ENCODE results near the gene IL1RAPL1. TPM values are rescaled to one million over a fixed set of nuclear protein-coding genes. Genes with fewer than 3 reads are reported as not detected.

IL1RAPL1 gene
- total and polyA plus RNA-seq, 9 of the 15 experiments (the other 6 are each of a cell fraction or from before 2014, with no cell fraction given) = 0.04 to 0.07 (median 0.04) TPM; not detected in 6

DNA sequence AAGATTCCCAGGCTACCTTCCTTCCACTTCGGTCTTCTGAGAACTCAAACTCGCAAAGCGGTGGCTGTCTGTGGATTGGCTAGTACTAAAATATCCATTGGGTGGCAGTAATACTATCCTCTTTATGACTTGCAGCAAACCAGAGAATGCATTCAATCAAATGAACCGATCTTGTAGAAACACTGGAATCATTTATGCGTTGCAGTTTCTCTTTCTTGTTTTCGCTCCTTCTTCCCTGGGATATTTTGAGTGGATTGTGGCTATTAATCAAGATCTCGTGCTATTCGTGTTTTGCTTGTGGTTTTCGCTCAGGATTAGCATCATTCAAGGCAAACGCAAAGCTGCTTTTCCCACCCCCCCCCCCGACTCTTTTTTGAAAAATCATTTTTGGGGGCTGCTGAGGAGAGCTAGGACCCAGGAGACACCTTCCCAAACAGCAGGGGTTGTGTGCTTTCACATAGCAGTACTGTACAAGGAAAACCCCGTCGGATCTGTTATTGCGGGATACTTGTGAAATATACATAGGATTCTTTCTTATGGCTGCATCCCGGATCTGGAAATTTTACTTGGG is at the start of gene IL1RAPL1 (continued):
- TF ChIP-seq, protein P1, sequence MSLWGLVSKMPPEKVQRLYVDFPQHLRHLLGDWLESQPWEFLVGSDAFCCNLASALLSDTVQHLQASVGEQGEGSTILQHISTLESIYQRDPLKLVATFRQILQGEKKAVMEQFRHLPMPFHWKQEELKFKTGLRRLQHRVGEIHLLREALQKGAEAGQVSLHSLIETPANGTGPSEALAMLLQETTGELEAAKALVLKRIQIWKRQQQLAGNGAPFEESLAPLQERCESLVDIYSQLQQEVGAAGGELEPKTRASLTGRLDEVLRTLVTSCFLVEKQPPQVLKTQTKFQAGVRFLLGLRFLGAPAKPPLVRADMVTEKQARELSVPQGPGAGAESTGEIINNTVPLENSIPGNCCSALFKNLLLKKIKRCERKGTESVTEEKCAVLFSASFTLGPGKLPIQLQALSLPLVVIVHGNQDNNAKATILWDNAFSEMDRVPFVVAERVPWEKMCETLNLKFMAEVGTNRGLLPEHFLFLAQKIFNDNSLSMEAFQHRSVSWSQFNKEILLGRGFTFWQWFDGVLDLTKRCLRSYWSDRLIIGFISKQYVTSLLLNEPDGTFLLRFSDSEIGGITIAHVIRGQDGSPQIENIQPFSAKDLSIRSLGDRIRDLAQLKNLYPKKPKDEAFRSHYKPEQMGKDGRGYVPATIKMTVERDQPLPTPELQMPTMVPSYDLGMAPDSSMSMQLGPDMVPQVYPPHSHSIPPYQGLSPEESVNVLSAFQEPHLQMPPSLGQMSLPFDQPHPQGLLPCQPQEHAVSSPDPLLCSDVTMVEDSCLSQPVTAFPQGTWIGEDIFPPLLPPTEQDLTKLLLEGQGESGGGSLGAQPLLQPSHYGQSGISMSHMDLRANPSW (CRISPR knock-in tag; IDR thresholded peaks at IDR 0.05) = no peak
- TF ChIP-seq ZKSCAN1 (IDR thresholded peaks at IDR 0.05; ENCODE audit: low read depth, low read length) (no peak), FOXM1 (IDR thresholded peaks at IDR 0.05; ENCODE audit: low read depth) (no peak), FOXM1 (CRISPR knock-in tag; IDR thresholded peaks at IDR 0.05; ENCODE audit: low read depth) (no peak), DACH1 (IDR thresholded peaks at IDR 0.05; ENCODE audit: partially characterized antibody) (no peak), ZNF347 (CRISPR knock-in tag; IDR thresholded peaks at IDR 0.05; ENCODE audit: low read depth) (no peak)

DNA sequence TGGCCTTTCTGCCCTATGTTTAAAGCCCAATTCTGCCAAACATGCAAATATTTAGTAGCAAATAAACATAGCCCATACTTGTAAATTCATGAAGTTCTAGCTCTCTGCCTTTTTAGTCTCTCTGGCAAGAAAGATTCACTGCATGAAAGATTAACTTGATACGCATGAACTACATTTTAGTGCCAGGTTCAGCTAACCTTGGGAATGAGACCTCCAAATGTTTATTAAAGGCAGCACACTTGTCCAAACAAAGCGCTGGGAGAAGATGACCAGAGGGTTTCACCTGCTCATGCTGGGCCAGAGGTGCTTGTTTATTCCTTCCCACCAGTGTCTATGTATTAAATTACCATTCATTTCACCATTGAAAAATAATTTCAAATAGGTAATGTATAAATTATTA is 44.5 kb upstream of the IL1RAPL1 start:
- no peak overlapping the region for H3K9ac ChIP-seq (ENCODE audit: insufficient read depth in 1 of 2, low read depth in 2 of 2, low read length in 2 of 2)
- H3K27me3 ChIP-seq (ENCODE audit: control insufficient read depth in 2 of 2, insufficient read depth in 2 of 2, low read length in 2 of 2) = no peaks in the 10 kb centered on the region
- intact Hi-C loops (cut with micrococcal nuclease) = loop anchor here (2.0 kb wide), 1 partner anchor 50 kb away; no protein-coding TSS in a partner anchor
- no peak overlapping the region for H3K27ac ChIP-seq (ENCODE audit: extremely low read depth, low read depth, low read length)
- H4K20me1 ChIP-seq (replicated peaks; ENCODE audit: control insufficient read depth, insufficient read depth, low read length) = no peaks in the 10 kb centered on the region
- no peaks in the 10 kb centered on the region for H3K4me1 ChIP-seq (replicated peaks in 1 of 2; ENCODE audit: control insufficient read depth in 2 of 2, insufficient read depth in 2 of 2, low read length in 2 of 2)
- no peaks in the 10 kb centered on the region for H3K79me2 ChIP-seq (ENCODE audit: control insufficient read depth, insufficient read depth, low read length)
- H2AFZ ChIP-seq (ENCODE audit: low read depth, low read length) = no peak overlapping the region
- no peak for ATAC-seq
- H3K9me3 ChIP-seq (replicated peaks; ENCODE audit: control insufficient read depth, insufficient read depth, low read depth, low read length) = no peaks in the 10 kb centered on the region
- DNase-seq (ENCODE audit: extremely low read depth in 1 of 4, low spot score in 3 of 4) = no peak
- ChIA-PET POLR2A (no interaction called here), CTCF (ENCODE audit: low intra/inter-chr PET ratio) (no interaction called here)
- no peak for FAIRE-seq
- WGBS (ENCODE audit: insufficient coverage, low coverage, missing lambda C conversion rate) = 0% methylated on average over 2 of the region's 2 CpGs
- no peaks in the 10 kb centered on the region for H3K9me1 ChIP-seq (ENCODE audit: control insufficient read depth, insufficient read depth, low read length)
- in situ Hi-C loops (cut with MboI) = no loop called here
- no peaks in the 10 kb centered on the region for H3K36me3 ChIP-seq (ENCODE audit: control insufficient read depth, insufficient read depth, low read length)
- H3K4me3 ChIP-seq = no peak overlapping the region
- H3K4me2 ChIP-seq (ENCODE audit: insufficient read depth, low read length) = no peak overlapping the region
- BruUV-seq (replicated peaks) = no TSS peak
- no peak for TF ChIP-seq SMARCA4 (IDR thresholded peaks at IDR 0.05)
- TF ChIP-seq HDAC2 (IDR thresholded peaks at IDR 0.05) = no peak
- TF ChIP-seq, protein P2, sequence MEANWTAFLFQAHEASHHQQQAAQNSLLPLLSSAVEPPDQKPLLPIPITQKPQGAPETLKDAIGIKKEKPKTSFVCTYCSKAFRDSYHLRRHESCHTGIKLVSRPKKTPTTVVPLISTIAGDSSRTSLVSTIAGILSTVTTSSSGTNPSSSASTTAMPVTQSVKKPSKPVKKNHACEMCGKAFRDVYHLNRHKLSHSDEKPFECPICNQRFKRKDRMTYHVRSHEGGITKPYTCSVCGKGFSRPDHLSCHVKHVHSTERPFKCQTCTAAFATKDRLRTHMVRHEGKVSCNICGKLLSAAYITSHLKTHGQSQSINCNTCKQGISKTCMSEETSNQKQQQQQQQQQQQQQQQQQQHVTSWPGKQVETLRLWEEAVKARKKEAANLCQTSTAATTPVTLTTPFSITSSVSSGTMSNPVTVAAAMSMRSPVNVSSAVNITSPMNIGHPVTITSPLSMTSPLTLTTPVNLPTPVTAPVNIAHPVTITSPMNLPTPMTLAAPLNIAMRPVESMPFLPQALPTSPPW (CRISPR knock-in tag; IDR thresholded peaks at IDR 0.05) = no peak
- TF ChIP-seq CCAR2 (IDR thresholded peaks at IDR 0.05; ENCODE audit: low read depth, low read length) = no peak
- TF ChIP-seq CREBBP (IDR thresholded peaks at IDR 0.05; ENCODE audit: low read depth, low read length) = no peak
- no peak for TF ChIP-seq XRCC3 (IDR thresholded peaks at IDR 0.05)
- no peak for TF ChIP-seq JUND (IDR thresholded peaks at IDR 0.05; ENCODE audit: borderline replicate concordance, low read depth, low read length)
- TF ChIP-seq JUND (tag; IDR thresholded peaks at IDR 0.05; ENCODE audit: borderline replicate concordance, low read depth, low read length) = no peak
- TF ChIP-seq, protein P3, sequence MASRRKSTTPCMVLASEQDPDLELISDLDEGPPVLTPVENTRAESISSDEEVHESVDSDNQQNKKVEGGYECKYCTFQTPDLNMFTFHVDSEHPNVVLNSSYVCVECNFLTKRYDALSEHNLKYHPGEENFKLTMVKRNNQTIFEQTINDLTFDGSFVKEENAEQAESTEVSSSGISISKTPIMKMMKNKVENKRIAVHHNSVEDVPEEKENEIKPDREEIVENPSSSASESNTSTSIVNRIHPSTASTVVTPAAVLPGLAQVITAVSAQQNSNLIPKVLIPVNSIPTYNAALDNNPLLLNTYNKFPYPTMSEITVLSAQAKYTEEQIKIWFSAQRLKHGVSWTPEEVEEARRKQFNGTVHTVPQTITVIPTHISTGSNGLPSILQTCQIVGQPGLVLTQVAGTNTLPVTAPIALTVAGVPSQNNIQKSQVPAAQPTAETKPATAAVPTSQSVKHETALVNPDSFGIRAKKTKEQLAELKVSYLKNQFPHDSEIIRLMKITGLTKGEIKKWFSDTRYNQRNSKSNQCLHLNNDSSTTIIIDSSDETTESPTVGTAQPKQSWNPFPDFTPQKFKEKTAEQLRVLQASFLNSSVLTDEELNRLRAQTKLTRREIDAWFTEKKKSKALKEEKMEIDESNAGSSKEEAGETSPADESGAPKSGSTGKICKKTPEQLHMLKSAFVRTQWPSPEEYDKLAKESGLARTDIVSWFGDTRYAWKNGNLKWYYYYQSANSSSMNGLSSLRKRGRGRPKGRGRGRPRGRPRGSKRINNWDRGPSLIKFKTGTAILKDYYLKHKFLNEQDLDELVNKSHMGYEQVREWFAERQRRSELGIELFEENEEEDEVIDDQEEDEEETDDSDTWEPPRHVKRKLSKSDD (conservative IDR thresholded peaks at IDR 0.05; ENCODE audit: low read length) = no peak
- TF ChIP-seq TAL1 (IDR thresholded peaks at IDR 0.05) = no peak
- TF ChIP-seq KLF6 (CRISPR knock-in tag; IDR thresholded peaks at IDR 0.05; ENCODE audit: borderline replicate concordance) = no peak

Data from K562 (cell line).